H9 (cell line): ENCODE results near the gene KLHDC8A. TPM values are rescaled to one million over a fixed set of nuclear protein-coding genes. Genes with fewer than 3 reads are reported as not detected.

Experiments used
- DNase-seq: peaks from one replicate; pipeline ENCODE4 v3.0.0-alpha.2; 2017
- H2AFZ ChIP-seq: one replicate; pipeline ENCODE4 v1.6.1; 2013; ENCODE audit warnings: mild to moderate bottlenecking, low read length, control low read depth, moderate library complexity
- H2AK5ac ChIP-seq: 2 replicates; pipeline ENCODE4 v1.6.1; 2013; ENCODE audit warnings: low read length, control low read depth, mixed read lengths; ENCODE audit not compliant: insufficient read length
- H2BK120ac ChIP-seq: one replicate; pipeline ENCODE4 v1.6.1; 2013; ENCODE audit warnings: low read depth, mild to moderate bottlenecking, low read length, control low read depth, inconsistent platforms; ENCODE audit not compliant: poor library complexity, severe bottlenecking
- H2BK12ac ChIP-seq: 2 replicates; pipeline ENCODE4 v1.6.1; 2013; ENCODE audit warnings: low read length, control low read depth, mixed read lengths, low read depth; ENCODE audit not compliant: insufficient read length
- H2BK15ac ChIP-seq: 2 replicates; pipeline ENCODE4 v1.6.1; 2013; ENCODE audit warnings: low read depth, low read length, control low read depth
- H2BK20ac ChIP-seq: one replicate; pipeline ENCODE4 v1.6.1; 2013; ENCODE audit warnings: low read depth, mild to moderate bottlenecking, low read length, control low read depth, inconsistent platforms; ENCODE audit not compliant: poor library complexity, severe bottlenecking
- H2BK5ac ChIP-seq: 2 replicates; pipeline ENCODE4 v1.6.1; 2013; ENCODE audit warnings: low read length, control low read depth, mixed read lengths; ENCODE audit not compliant: insufficient read length
- H3K14ac ChIP-seq: 2 replicates; pipeline ENCODE4 v1.6.1; 2013; ENCODE audit warnings: low read length, control low read depth; ENCODE audit not compliant: insufficient read depth
- H3K18ac ChIP-seq: 2 replicates; pipeline ENCODE4 v1.6.1; 2013; ENCODE audit warnings: low read depth, mild to moderate bottlenecking, mixed read lengths, low read length, control low read depth; ENCODE audit not compliant: insufficient read length
- H3K23ac ChIP-seq: 2 replicates; pipeline ENCODE4 v1.6.1; 2013; ENCODE audit warnings: low read length, control low read depth, mixed read lengths, low read depth; ENCODE audit not compliant: insufficient read length
- H3K23me2 ChIP-seq: 2 replicates; pipeline ENCODE4 v1.6.1; 2013; ENCODE audit warnings: low read depth, mild to moderate bottlenecking, mixed read lengths, low read length, control low read depth; ENCODE audit not compliant: insufficient read length, poor library complexity, severe bottlenecking
- H3K27ac ChIP-seq: 2 replicates; pipeline ENCODE4 v1.5.1; 2013; ENCODE audit warnings: low read length, control low read depth, mixed read lengths, low read depth; ENCODE audit not compliant: insufficient read length
- H3K27me3 ChIP-seq: 2 replicates; pipeline ENCODE4 v1.6.1; 2013; ENCODE audit warnings: low read length, control low read depth, inconsistent platforms; ENCODE audit not compliant: insufficient read depth
- H3K4ac ChIP-seq: 2 replicates; pipeline ENCODE4 v1.6.1; 2013; ENCODE audit warnings: low read depth, mild to moderate bottlenecking, control low read depth, inconsistent platforms, low read length, moderate library complexity
- H3K4me1 ChIP-seq: 2 replicates; pipeline ENCODE4 v1.6.1; 2013; ENCODE audit warnings: low read length, control low read depth, inconsistent platforms; ENCODE audit not compliant: insufficient read depth
- H3K4me2 ChIP-seq: 2 replicates; pipeline ENCODE4 v1.6.1; 2013; ENCODE audit warnings: low read length, control low read depth, mixed read lengths; ENCODE audit not compliant: insufficient read length, insufficient read depth
- H3K56ac ChIP-seq: 2 replicates; pipeline ENCODE4 v1.6.1; 2013; ENCODE audit warnings: low read depth, mild to moderate bottlenecking, mixed read lengths, low read length, control low read depth; ENCODE audit not compliant: insufficient read length
- H3K79me1 ChIP-seq: 2 replicates; pipeline ENCODE4 v1.6.1; 2013; ENCODE audit warnings: low read depth, mild to moderate bottlenecking, moderate library complexity, low read length, control low read depth, inconsistent platforms; ENCODE audit not compliant: insufficient read depth, poor library complexity, severe bottlenecking
- H3K79me2 ChIP-seq: 2 replicates; pipeline ENCODE4 v1.6.1; 2013; ENCODE audit warnings: low read length, control low read depth, inconsistent platforms; ENCODE audit not compliant: insufficient read depth
- H3K9ac ChIP-seq: 2 replicates; pipeline ENCODE4 v1.6.1; 2013; ENCODE audit warnings: low read length, control low read depth, mixed read lengths; ENCODE audit not compliant: insufficient read length; ENCODE audit errors: extremely low read depth
- H3K9me3 ChIP-seq: one replicate; pipeline ENCODE4 v1.6.1; 2013; ENCODE audit warnings: low read depth, low read length, inconsistent platforms; ENCODE audit not compliant: control insufficient read depth
- H3T11ph ChIP-seq: one replicate; pipeline ENCODE4 v1.6.1; 2013; ENCODE audit warnings: mild to moderate bottlenecking, low read length, control low read depth, inconsistent platforms
- H4K20me1 ChIP-seq: one replicate; pipeline ENCODE4 v1.6.1; 2013; ENCODE audit not compliant: control insufficient read depth, insufficient read length, insufficient read depth
- H4K5ac ChIP-seq: 2 replicates; pipeline ENCODE4 v1.6.1; 2013; ENCODE audit warnings: low read depth, mild to moderate bottlenecking, mixed read lengths, low read length, control low read depth; ENCODE audit not compliant: insufficient read length
- H4K8ac ChIP-seq: replicated peaks from 2 replicates; pipeline ENCODE4 v1.6.1; 2013; ENCODE audit warnings: low read length, control low read depth, mixed read lengths, low read depth; ENCODE audit not compliant: insufficient read length
- H4K91ac ChIP-seq: 2 replicates; pipeline ENCODE4 v1.6.1; 2013; ENCODE audit warnings: low read depth, mild to moderate bottlenecking, moderate library complexity, mixed read lengths, low read length, control low read depth; ENCODE audit not compliant: insufficient read length
- H3K27ac Mint-ChIP-seq, 3 experiments: 2 replicates in 2 of 3; 3 replicates in 1 of 3; pipeline ENCODE4 v1.8.0; 2020 to 2021; ENCODE audit warnings: mixed read lengths in 3 of 3, mild to moderate bottlenecking in 1 of 3, moderate library complexity in 1 of 3
- H3K27me3 Mint-ChIP-seq: 2 replicates; pipeline ENCODE4 v1.8.0; 2021; ENCODE audit warnings: low read depth, mild to moderate bottlenecking, moderate library complexity, mixed read lengths
- H3K36me3 Mint-ChIP-seq, 3 experiments: 2 replicates in 2 of 3; 3 replicates in 1 of 3; pipeline ENCODE4 v1.8.0; 2020 to 2021; ENCODE audit warnings: low read depth in 3 of 3, mixed read lengths in 3 of 3; ENCODE audit not compliant: insufficient read depth in 1 of 3
- H3K4me1 Mint-ChIP-seq, 2 experiments: 2 replicates each; pipeline ENCODE4 v1.8.0; 2020; ENCODE audit warnings: mixed read lengths in 2 of 2
- H3K4me3 Mint-ChIP-seq, 2 experiments: 2 replicates in 1 of 2; 3 replicates in 1 of 2; pipeline ENCODE4 v1.8.0; 2020 to 2021; ENCODE audit warnings: mild to moderate bottlenecking in 2 of 2, mixed read lengths in 2 of 2, moderate library complexity in 1 of 2
- H3K9me3 Mint-ChIP-seq, 2 experiments: 2 replicates in 1 of 2; 3 replicates in 1 of 2; pipeline ENCODE4 v1.8.0; 2020; ENCODE audit warnings: mild to moderate bottlenecking in 2 of 2, mixed read lengths in 2 of 2, moderate library complexity in 1 of 2
- WGBS: extraction: QIAGEN DNeasy Blood & Tissue Kit; methylation state at CpG from one replicate; pipeline ENCODE4 v1.1.7; 2013; ENCODE audit warnings: missing lambda C conversion rate, low lambda C conversion rate, mixed read lengths; ENCODE audit not compliant: insufficient read length; ENCODE audit errors: extremely low coverage; 5-methylcytosine and 5-hydroxymethylcytosine counted together
- total RNA-seq: library from RNA; stranded (reverse); gene quantifications from 2 replicates; pipeline ENCODE4 v1.2.1, GENCODE V29; 2021
- TF ChIP-seq, protein P1 (sequence below): fragments of 200-600 bp; sonication (generic); conservative IDR thresholded peaks from 3 replicates; pipeline ENCODE4 v1.8.0; 2021; ENCODE audit warnings: antibody characterized with exemption, mild to moderate bottlenecking

Gene KLHDC8A
- total RNA-seq, 1 experiment from 2014 or later, result 0.96 TPM

DNA sequence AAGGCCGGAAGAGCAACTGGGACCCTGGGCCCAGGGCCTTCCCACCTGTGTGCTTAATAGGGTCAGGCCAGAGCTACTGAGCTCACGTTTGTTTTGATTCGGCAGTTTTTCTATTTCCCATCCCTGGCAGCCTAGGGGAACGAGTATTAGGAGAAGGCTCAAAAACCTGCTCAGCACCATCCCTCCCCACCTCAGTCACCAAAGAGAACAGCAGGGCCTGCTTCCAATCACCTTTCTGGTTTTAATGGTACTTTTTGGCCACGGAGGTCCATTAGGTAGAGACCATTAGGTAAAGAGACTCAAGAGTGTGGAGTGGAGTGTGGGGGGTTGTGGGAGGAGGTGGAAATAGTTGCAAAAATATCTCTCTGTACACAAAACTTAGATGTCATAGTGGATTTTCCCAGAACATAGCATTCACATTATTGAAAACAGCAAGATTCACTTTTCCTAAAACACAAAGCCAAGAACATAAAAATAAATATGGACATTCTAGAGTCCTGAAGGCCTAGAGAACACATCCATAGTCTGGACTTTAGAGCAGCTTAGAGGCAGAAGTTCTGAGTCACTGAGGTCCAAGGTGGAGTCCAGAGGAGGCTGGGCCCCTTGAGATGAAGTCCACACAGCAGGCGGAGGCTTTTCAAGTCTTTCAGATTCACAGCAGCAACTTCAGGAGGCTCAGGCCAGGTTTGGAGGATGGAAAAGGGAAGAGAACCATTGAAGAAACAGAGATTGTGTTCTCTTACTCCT, 54.7 kb downstream of the KLHDC8A start:
- Histone ChIP-seq H2BK120ac (peak overlapping the region; percentile 8), H4K91ac (peak overlapping the region; percentile 12), H2AK5ac (no peak overlapping the region), H3K79me2 (no peaks in the 10 kb centered on the region), H2BK12ac (peak overlapping the region; percentile 52), H3K9me3 (no peaks in the 10 kb centered on the region), H3K18ac (peak overlapping the region; percentile 24), H3K27me3 (no peaks in the 10 kb centered on the region), H4K8ac (no peak overlapping the region), H3K79me1 (no peaks in the 10 kb centered on the region), H3K9ac (peak overlapping the region; percentile 1), H3K56ac (no peak overlapping the region), H2AFZ (no peak overlapping the region), H2BK5ac (peak overlapping the region; percentile 42), H3K4me2 (peak overlapping the region; percentile 15), H3K23ac (no peak overlapping the region), H3K14ac (peak overlapping the region; percentile 69), H2BK15ac (no peak overlapping the region), H4K20me1 (no peaks in the 10 kb centered on the region), H3K4ac (no peak overlapping the region), H3K4me1 (peaks cover 15% of the 10 kb centered on the region; the same call in 1 of the 2 replicates), H2BK20ac (no peak overlapping the region), H3T11ph (no peak overlapping the region), H3K23me2 (peaks cover 5% of the 10 kb centered on the region), H4K5ac (no peak overlapping the region), H3K27ac (peak overlapping the region; percentile 99)
- Mint-ChIP-seq H3K27me3 (no peaks in the 10 kb centered on the region), H3K36me3 (peaks cover 29 to 47% (median 47%) of the 10 kb centered on the region in 3 experiments), H3K4me3 (peak overlapping the region; percentile 0 to 74; a peak in 3 of 5 replicates), H3K27ac (peak overlapping the region; percentile 100), H3K9me3 (no peaks in the 10 kb centered on the region; a peak in 1 of 5 replicates), H3K4me1 (peaks cover 49 to 60% of the 10 kb centered on the region in 2 experiments)
- no peak for DNase-seq
- no CpG with 5 or more reads among the region's 6 CpGs for WGBS
- TF ChIP-seq, protein P1, sequence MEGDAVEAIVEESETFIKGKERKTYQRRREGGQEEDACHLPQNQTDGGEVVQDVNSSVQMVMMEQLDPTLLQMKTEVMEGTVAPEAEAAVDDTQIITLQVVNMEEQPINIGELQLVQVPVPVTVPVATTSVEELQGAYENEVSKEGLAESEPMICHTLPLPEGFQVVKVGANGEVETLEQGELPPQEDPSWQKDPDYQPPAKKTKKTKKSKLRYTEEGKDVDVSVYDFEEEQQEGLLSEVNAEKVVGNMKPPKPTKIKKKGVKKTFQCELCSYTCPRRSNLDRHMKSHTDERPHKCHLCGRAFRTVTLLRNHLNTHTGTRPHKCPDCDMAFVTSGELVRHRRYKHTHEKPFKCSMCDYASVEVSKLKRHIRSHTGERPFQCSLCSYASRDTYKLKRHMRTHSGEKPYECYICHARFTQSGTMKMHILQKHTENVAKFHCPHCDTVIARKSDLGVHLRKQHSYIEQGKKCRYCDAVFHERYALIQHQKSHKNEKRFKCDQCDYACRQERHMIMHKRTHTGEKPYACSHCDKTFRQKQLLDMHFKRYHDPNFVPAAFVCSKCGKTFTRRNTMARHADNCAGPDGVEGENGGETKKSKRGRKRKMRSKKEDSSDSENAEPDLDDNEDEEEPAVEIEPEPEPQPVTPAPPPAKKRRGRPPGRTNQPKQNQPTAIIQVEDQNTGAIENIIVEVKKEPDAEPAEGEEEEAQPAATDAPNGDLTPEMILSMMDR, result no peak
